HG03159 (cell line): ENCODE data around the gene HOXD4.

ENCODE experiments used
- ATAC-seq: cut with Tn5 transposase; IDR thresholded peaks from one replicate; pipeline ENCODE4 v1.9.1; 2021; ENCODE audit warnings: mild to moderate bottlenecking, moderate library complexity; ENCODE audit not compliant: unreplicated experiment

Gene HOXD4

DNA sequence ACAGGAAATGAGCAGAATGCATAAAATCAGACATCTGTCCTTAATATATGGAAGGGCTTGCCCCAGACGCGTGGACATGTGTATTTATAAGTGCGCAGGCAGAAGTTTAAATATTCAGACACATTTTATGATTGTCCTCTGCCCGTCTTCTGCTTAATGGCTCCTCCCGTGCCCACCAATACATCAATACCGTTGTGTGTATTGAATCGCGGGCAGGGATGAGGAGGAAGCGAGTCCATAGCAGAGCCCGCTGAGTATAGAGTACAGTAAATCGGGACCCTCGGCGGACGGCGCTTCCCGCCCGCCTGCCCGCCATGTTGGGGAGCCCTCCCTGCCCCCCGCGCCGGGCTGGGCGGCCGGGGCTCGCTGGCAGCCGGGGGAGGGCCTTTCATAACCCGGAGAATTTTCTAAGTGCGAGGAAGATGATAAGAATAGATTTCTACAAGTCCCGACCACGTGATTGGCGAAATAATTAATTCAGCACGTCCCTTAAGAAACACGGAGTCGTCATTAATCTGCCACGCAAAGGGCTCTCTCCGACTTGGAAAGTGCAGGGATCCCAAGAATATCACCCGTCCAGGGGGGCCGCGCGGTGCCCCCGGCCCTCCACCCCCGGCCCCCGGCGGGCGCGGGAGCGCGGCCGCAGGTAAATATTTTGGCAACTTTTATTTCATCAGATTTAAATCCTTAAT lies 5.6 kb downstream of the HOXD4 start, which contains the start of gene HOXD3:
Gene HOXD3, plus strand, starts transcription at position 501 of the 692 bp plus-strand sequence. CDS start 11,808 bp downstream, outside the sequence.
- ATAC-seq = no peak

GRCh38 chr2:176157499-176158185 lies 6.3 kb downstream of the HOXD4 start:
- ATAC-seq = no peak

GRCh38 chr2:176158186-176158591 lies 6.8 kb downstream of the HOXD4 start:
- ATAC-seq = no peak

GRCh38 chr2:176158855-176159662 lies 7.7 kb downstream of the HOXD4 start:
- no peak for ATAC-seq

DNA sequence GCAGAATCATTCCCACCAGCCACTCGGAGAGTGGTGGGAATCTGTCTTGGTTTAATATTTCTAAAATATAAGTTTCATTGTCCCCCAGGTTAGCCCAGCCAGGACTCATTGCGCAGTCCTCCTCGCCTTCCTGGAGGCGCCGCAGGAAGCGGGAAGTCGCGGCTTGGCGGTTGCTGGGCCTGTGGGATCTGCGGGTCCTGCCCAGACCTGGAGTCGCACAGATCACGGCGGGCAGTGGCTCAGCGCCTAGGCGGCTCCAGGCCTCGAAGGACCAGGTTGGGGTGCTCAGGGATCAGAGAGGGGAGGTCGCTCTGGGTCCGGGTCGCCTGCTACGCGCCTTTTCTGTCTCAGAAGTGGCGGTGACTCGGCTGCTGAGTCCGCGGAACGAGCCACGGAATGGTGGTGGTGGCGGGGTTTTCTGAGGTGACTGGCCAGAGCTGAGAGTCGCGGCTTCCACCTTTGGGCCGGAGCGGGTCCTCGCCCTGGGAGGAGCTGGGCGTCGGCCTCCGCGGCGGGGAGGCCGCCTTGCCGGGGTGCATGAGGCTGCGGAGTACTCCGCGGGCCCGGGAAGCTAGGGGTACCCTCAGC lies 8.4 kb downstream of the HOXD4 start:
- ATAC-seq = no peak

GRCh38 chr2:176160251-176160985 lies 9.1 kb downstream of the HOXD4 start:
- no peak for ATAC-seq

DNA sequence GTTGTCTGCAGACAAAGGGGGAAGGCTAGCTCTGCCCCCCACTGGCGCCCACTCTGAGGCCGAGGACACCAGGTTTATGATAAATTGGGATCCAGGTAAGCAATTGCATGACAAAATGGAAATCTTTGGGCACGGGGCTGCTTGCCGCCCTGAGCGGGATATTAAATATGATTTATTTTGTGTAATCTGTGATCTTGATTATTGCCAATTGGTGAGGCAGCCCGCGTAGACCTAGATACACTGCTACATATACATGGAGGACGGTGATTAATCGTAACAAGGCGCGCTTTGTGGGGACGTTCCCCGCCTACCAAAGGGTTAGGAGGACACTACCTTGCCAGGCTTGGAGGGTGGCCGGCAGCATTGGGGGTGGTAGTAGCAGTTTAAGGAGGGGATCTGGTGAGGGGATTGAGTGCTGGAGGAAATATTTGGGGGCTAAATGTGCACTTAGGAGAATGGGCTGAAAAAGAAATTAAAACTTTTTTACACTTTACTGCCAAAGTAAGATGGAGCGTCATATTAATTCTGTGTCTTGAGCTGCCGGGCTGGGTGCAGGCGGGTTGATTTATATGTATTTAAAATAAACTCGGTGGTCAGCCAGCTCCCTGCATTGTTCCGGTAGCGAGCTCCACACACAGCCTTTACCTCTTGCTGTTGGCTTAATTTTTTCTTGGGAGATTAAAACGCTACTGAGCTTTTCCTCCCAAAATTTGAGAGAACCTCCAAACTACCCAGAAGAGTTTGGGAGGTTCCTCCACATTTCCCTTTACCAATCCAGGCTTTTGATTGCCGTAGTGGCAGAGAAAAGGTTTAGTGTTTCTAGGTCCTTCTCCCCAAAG lies 9.9 kb downstream of the HOXD4 start:
- no peak for ATAC-seq

GRCh38 chr2:176161825-176162626 lies 10.7 kb downstream of the HOXD4 start:
- ATAC-seq = no peak

DNA sequence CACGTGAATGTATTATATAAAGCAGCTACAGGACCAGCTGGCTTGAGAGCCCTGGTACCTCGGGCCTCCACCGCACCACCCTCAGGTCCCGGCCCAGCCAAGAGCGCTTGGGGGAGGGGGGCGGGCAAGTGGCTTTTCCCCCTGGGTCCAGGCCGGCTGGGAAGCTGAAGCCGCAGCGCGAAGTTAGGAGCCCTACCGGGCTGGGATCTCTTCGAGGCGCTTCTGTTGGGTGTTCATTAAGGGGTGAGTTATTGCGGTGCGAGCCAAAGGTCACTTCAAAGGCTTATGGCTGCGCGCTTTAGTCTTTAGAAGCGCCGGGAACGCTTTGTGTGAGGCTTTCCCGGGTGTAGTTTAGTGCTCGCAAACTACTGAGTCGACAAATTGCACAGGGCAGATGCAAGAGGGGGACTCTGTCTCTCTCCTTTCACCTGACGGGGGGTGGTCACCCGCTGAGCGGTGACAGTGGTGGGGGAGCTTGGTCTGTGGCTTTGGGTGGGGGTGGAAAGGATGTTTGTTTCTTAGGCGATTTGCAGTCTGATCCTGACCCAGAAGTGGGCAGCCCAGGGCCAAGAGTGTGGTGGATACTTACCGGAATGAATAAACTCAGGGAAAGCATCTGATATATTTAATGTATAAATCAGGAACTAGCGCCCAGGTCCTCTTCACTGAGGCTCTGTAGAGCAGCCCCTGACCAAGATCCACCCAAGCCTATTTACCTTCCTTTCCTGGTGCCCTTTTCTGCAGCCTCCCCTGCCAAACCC lies 11.7 kb downstream of the HOXD4 start:
- no peak for ATAC-seq

GRCh38 chr2:176163672-176164056 lies 12.3 kb downstream of the HOXD4 start:
- ATAC-seq = no peak

GRCh38 chr2:176164201-176164600 lies 12.9 kb downstream of the HOXD4 start:
- ATAC-seq = no peak

- ATAC-seq = no peak
These were observed 13.4 kb downstream of the HOXD4 start for GRCh38 chr2:176164611-176165369.

DNA sequence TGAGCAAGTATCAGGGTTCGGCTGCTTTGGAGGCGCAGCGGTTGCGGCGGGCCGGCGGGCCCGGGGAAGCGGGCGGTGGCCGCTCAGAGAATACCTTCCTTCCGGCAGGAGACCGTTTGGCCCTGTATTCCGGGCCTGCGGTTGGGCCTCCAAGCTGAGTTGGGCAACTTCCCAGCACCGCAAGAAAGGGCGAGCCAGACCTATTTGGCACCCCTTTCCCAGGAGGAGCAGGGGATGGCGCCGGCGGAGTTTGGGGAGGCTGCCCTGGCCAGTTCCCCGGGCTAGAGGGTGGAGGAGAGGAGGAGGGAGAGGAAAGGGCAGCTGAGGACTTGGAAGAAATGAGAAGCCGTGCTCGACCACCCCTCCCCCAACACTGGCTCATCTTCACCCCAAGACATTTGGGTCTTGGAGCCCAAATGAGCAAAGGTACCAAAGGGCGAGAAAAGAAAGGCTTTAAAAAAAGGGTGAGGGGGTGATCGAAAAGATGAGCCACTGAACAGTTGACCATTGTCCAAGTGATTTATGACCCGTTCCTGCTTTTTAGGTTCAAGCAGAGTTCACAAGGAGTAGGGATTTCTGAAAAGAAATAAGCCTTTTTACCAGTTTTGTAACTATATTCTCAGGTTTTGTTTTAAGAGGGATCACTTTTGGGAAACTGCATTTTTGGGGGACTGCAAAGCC lies 14.2 kb downstream of the HOXD4 start:
- no peak for ATAC-seq

DNA sequence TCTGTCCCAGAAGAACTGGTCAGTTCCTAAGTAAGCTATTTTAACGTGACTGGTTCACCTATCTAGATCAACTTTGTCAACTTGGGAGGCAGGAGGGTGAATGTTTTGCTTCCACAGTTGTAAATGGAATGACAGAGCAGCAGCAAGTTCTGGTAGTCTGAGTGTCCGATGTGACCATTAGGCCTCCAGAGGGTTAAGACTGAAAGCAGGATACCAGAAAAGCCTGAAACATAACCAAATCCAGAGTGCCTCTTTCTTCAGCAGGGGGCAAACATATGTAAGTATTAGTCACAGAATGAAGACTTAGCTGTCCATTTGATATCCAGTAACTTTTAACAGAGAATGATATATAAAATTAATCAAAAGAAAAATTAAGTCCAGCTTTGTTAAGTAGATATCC lies 14.9 kb downstream of the HOXD4 start:
- ATAC-seq = no peak

- no peak for ATAC-seq
These were observed 16.0 kb downstream of the HOXD4 start for GRCh38 chr2:176167398-176167797.

DNA sequence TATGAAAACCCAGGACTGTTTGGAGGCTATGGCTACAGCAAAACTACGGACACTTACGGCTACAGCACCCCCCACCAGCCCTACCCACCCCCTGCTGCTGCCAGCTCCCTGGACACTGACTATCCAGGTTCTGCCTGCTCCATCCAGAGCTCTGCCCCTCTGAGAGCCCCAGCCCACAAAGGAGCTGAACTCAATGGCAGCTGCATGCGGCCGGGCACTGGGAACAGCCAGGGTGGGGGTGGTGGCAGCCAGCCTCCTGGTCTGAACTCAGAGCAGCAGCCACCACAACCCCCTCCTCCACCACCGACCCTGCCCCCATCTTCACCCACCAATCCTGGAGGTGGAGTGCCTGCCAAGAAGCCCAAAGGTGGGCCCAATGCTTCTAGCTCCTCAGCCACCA lies 17.8 kb downstream of the HOXD4 start:
- no peak for ATAC-seq

DNA sequence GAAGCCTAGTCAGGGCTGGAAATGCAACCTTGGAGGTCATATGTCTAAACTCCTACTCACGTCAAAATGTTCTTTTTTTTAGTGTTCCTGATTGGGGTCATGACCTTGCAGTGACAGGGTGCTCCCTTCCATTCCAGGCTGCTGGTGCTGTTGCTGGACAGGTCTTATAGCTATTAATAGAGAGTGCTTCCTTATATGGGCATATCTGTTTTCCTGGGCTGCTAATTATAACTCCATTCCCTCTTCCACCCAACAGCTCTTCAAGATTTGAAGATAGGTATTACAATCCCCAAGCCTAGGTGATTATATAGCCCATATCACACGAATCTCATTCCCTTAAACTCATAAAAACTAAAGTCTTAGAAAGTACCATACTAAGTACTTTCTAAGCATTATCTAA lies 18.4 kb downstream of the HOXD4 start:
- no peak for ATAC-seq
